ENCODE measurements around the gene BAHCC1. TPM values are rescaled to one million over a fixed set of nuclear protein-coding genes. Genes with fewer than 3 reads are reported as not detected.

The BAHCC1 gene
- total RNA-seq, 1 donor from 2014 or later: 47.8 TPM

GRCh38 chr17:81448950-81449349, 53.7 kb downstream of the BAHCC1 start:
- DNase-seq (ENCODE audit: low spot score) (no peak), ATAC-seq (no peak)
- intact Hi-C loops (cut with DNase I): no loop called here

- DNase-seq (ENCODE audit: low spot score) (no peak), ATAC-seq (no peak)
- intact Hi-C loops (cut with DNase I): no loop called here
Measured at GRCh38 chr17:81449351-81449750, 54.1 kb downstream of the BAHCC1 start.

GRCh38 chr17:81451823-81452222, 56.6 kb downstream of the BAHCC1 start:
- no peak for DNase-seq (ENCODE audit: low spot score)
- intact Hi-C loops (cut with DNase I): no loop called here
- no peak for ATAC-seq

- ATAC-seq: no peak
- intact Hi-C loops (cut with DNase I): no loop called here
- no peak for DNase-seq (ENCODE audit: low spot score)
Measured at GRCh38 chr17:81452551-81452950, 57.3 kb downstream of the BAHCC1 start.

GRCh38 chr17:81453076-81453475, 57.8 kb downstream of the BAHCC1 start:
- intact Hi-C loops (cut with DNase I): no loop called here
- DNase-seq (ENCODE audit: low spot score) (no peak), ATAC-seq (no peak)

GRCh38 chr17:81453712-81454111, 58.5 kb downstream of the BAHCC1 start:
- intact Hi-C loops (cut with DNase I): no loop called here
- DNase-seq (ENCODE audit: low spot score): no peak
- no peak for ATAC-seq

GRCh38 chr17:81454473-81454872, 59.2 kb downstream of the BAHCC1 start:
- intact Hi-C loops (cut with DNase I): no loop called here
- ATAC-seq: no peak
- DNase-seq (ENCODE audit: low spot score): no peak

GRCh38 chr17:81455387-81455786, 60.1 kb downstream of the BAHCC1 start:
- intact Hi-C loops (cut with DNase I): no loop called here
- ATAC-seq (no peak), DNase-seq (ENCODE audit: low spot score) (no peak)

- DNase-seq (ENCODE audit: low spot score): no peak
- intact Hi-C loops (cut with DNase I): no loop called here
- no peak for ATAC-seq
Measured at GRCh38 chr17:81456091-81456490, 60.8 kb downstream of the BAHCC1 start.

- intact Hi-C loops (cut with DNase I): no loop called here
- ATAC-seq (no peak), DNase-seq (ENCODE audit: low spot score) (no peak)
Measured at GRCh38 chr17:81456798-81457197, 61.5 kb downstream of the BAHCC1 start.

- ATAC-seq: no peak
- no peak for DNase-seq (ENCODE audit: low spot score)
- intact Hi-C loops (cut with DNase I): no loop called here
Measured at GRCh38 chr17:81457401-81457800, 62.1 kb downstream of the BAHCC1 start.

GRCh38 chr17:81457917-81458555, 62.8 kb downstream of the BAHCC1 start:
- intact Hi-C loops (cut with DNase I): no loop called here
- no peak for ATAC-seq
- DNase-seq (ENCODE audit: low spot score): no peak

GRCh38 chr17:81458628-81459027, 63.4 kb downstream of the BAHCC1 start:
- no peak for DNase-seq (ENCODE audit: low spot score)
- ATAC-seq: no peak
- intact Hi-C loops (cut with DNase I): no loop called here

GRCh38 chr17:81459224-81459623, 64.0 kb downstream of the BAHCC1 start:
- ATAC-seq (no peak), DNase-seq (ENCODE audit: low spot score) (no peak)
- intact Hi-C loops (cut with DNase I): no loop called here

GRCh38 chr17:81459864-81460263, 64.6 kb downstream of the BAHCC1 start:
- no peak for ATAC-seq
- no peak for DNase-seq (ENCODE audit: low spot score)
- intact Hi-C loops (cut with DNase I): no loop called here

- DNase-seq (ENCODE audit: low spot score): no peak
- intact Hi-C loops (cut with DNase I): no loop called here
Measured at GRCh38 chr17:81460856-81461460, 65.7 kb downstream of the BAHCC1 start.

GRCh38 chr17:81461607-81462500, 66.6 kb downstream of the BAHCC1 start:
- intact Hi-C loops (cut with DNase I): no loop called here
- ATAC-seq (no peak), DNase-seq (ENCODE audit: low spot score) (no peak)

More at GRCh38 chr17:81460856-81461460, 65.7 kb downstream of the BAHCC1 start:
- ATAC-seq: no peak

GRCh38 chr17:81462506-81463125, 67.4 kb downstream of the BAHCC1 start:
- no peak for ATAC-seq
- DNase-seq (ENCODE audit: low spot score): no peak
- intact Hi-C loops (cut with DNase I): no loop called here

- DNase-seq (ENCODE audit: low spot score): no peak
- no peak for ATAC-seq
- intact Hi-C loops (cut with DNase I): no loop called here
Measured at GRCh38 chr17:81463506-81463905, 68.2 kb downstream of the BAHCC1 start.

GRCh38 chr17:81464586-81464985, 69.3 kb downstream of the BAHCC1 start:
- intact Hi-C loops (cut with DNase I): no loop called here
- ATAC-seq (no peak), DNase-seq (ENCODE audit: low spot score) (no peak)

Data from sciatic nerve (tissue), 2 donors.